ENCODE results near the gene TRAF7.
"Not testable (repeated sequence)": the region's sequence is repeated elsewhere in the genome, so short reads cannot be mapped to it uniquely, and the experiment has no call there.

The TRAF7 gene

GRCh38 chr16:2184346-2184745, 28.8 kb downstream of the TRAF7 start:
- no peak for DNase-seq

GRCh38 chr16:2184962-2185361, 29.4 kb downstream of the TRAF7 start:
- DNase-seq, result no peak

GRCh38 chr16:2186064-2186463, 30.5 kb downstream of the TRAF7 start:
- no peak for DNase-seq

GRCh38 chr16:2186505-2186904, 30.9 kb downstream of the TRAF7 start:
- no peak for DNase-seq

GRCh38 chr16:2187212-2187611, 31.6 kb downstream of the TRAF7 start:
- no peak for DNase-seq

GRCh38 chr16:2188395-2188794, 32.8 kb downstream of the TRAF7 start:
- no peak for DNase-seq

- no peak for DNase-seq
Measured at GRCh38 chr16:2189252-2189893, 33.8 kb downstream of the TRAF7 start.

- DNase-seq, result no peak
Measured at GRCh38 chr16:2190002-2190658, 34.5 kb downstream of the TRAF7 start.

GRCh38 chr16:2190659-2191445, 35.3 kb downstream of the TRAF7 start:
- DNase-seq, result no peak

GRCh38 chr16:2191446-2191706, 35.8 kb downstream of the TRAF7 start:
- DNase-seq, result no peak

- no peak for DNase-seq
Measured at GRCh38 chr16:2194166-2194834, 38.7 kb downstream of the TRAF7 start.

GRCh38 chr16:2194852-2195321, 39.3 kb downstream of the TRAF7 start:
- peak; percentile 44 for DNase-seq

GRCh38 chr16:2195322-2196161, 40.0 kb downstream of the TRAF7 start:
- no peak for DNase-seq

GRCh38 chr16:2196162-2196980, 40.8 kb downstream of the TRAF7 start, which contains the start of gene CASKIN1:
Gene CASKIN1, minus strand, starts transcription at chr16:2196605. Its CDS starts 173 bp downstream, at chr16:2196432.
- no peak for DNase-seq

GRCh38 chr16:2196981-2197511, 41.5 kb downstream of the TRAF7 start:
- DNase-seq, result no peak

GRCh38 chr16:2197765-2198164, 42.2 kb downstream of the TRAF7 start:
- DNase-seq, result no peak

GRCh38 chr16:2198283-2198682, 42.7 kb downstream of the TRAF7 start:
- no peak for DNase-seq

GRCh38 chr16:2199095-2199494, 43.5 kb downstream of the TRAF7 start:
- no peak for DNase-seq

GRCh38 chr16:2199621-2200139, 44.1 kb downstream of the TRAF7 start:
- no peak for DNase-seq

GRCh38 chr16:2200313-2200712, 44.7 kb downstream of the TRAF7 start:
- DNase-seq, result no peak

GRCh38 chr16:2203119-2203688, 47.6 kb downstream of the TRAF7 start:
- not testable (repeated sequence) for DNase-seq
